SK-N-SH treated with all-trans-retinoic acid at 6 μM for 48 hours (cell line): ENCODE results near the gene AGPAT3.

Source experiments
- ATAC-seq: fragments of 200-7000 bp; cut with Tn5 transposase; 3 replicates; pipeline ENCODE4 v1.9.1; 2020; ENCODE audit warnings: mild to moderate bottlenecking, moderate library complexity
- BACH2 ChIP-seq: fragments of 250-450 bp; sonication (Bioruptor Pico); IDR thresholded peaks from 2 replicates; pipeline ENCODE4 v1.9.0; 2021; ENCODE audit warnings: mild to moderate bottlenecking, borderline replicate concordance
- ESRRG ChIP-seq: fragments of 250-450 bp; sonication (Bioruptor Pico); IDR thresholded peaks from 2 replicates; pipeline ENCODE4 v1.6.1; 2021; ENCODE audit warnings: mild to moderate bottlenecking
- GLIS3 ChIP-seq: fragments of 250-450 bp; sonication (Bioruptor Pico); IDR thresholded peaks from 2 replicates; pipeline ENCODE4 v1.5.0; 2020; ENCODE audit warnings: mild to moderate bottlenecking, moderate library complexity
- ISL1 ChIP-seq: fragments of 250-450 bp; sonication (Bioruptor Pico); IDR thresholded peaks from 2 replicates; pipeline ENCODE4 v2.1.2; 2022; ENCODE audit warnings: mild to moderate bottlenecking, moderate library complexity
- OSR1 ChIP-seq: fragments of 250-450 bp; sonication (Bioruptor Pico); IDR thresholded peaks from 2 replicates; pipeline ENCODE4 v1.8.0; 2022; ENCODE audit warnings: moderate library complexity, mild to moderate bottlenecking, inconsistent platforms
- PPARA ChIP-seq: fragments of 250-450 bp; sonication (Bioruptor Pico); IDR thresholded peaks from 2 replicates; pipeline ENCODE4 v1.5.0; 2020; ENCODE audit warnings: mild to moderate bottlenecking, borderline replicate concordance
- RARB ChIP-seq: fragments of 250-450 bp; sonication (Bioruptor Pico); IDR thresholded peaks from 2 replicates; pipeline ENCODE4 v1.8.0; 2021; ENCODE audit warnings: mild to moderate bottlenecking, moderate library complexity
- SNAI2 ChIP-seq: fragments of 250-450 bp; sonication (Bioruptor Pico); IDR thresholded peaks from 2 replicates; pipeline ENCODE4 v1.5.0; 2020; ENCODE audit warnings: mild to moderate bottlenecking, moderate library complexity
- TCF4 ChIP-seq: fragments of 250-450 bp; sonication (Bioruptor Pico); IDR thresholded peaks from 2 replicates; pipeline ENCODE4 v1.8.0; 2021; ENCODE audit warnings: mild to moderate bottlenecking, moderate library complexity, borderline replicate concordance
- TOX ChIP-seq: fragments of 250-450 bp; sonication (Bioruptor Pico); IDR thresholded peaks from 2 replicates; pipeline ENCODE4 v1.8.0; 2021; ENCODE audit warnings: mild to moderate bottlenecking, moderate library complexity, borderline replicate concordance
- ZFP3 ChIP-seq: fragments of 250-450 bp; sonication (Bioruptor Pico); IDR thresholded peaks from 2 replicates; pipeline ENCODE4 v1.5.0; 2020; ENCODE audit warnings: mild to moderate bottlenecking, moderate library complexity
- ZNF565 ChIP-seq: fragments of 450-650 bp; formaldehyde crosslinking; conservative IDR thresholded peaks from 2 replicates; pipeline ENCODE4 v1.5.0; 2020; ENCODE audit warnings: low read depth, mild to moderate bottlenecking, moderate library complexity
- ZNF70 ChIP-seq: fragments of 450-650 bp; formaldehyde crosslinking; IDR thresholded peaks from 2 replicates; pipeline ENCODE4 v1.5.0; 2020; ENCODE audit warnings: mild to moderate bottlenecking, moderate library complexity
- ZNF8 ChIP-seq: fragments of 450-650 bp; formaldehyde crosslinking; IDR thresholded peaks from 2 replicates; pipeline ENCODE4 v1.5.0; 2020; ENCODE audit warnings: mild to moderate bottlenecking, moderate library complexity
- TF ChIP-seq, protein P1 (sequence below): fragments of 250-450 bp; sonication (Bioruptor Pico); IDR thresholded peaks from 2 replicates; pipeline ENCODE4 v1.8.0; 2021; ENCODE audit warnings: low read depth, mild to moderate bottlenecking, moderate library complexity, borderline replicate concordance
- TF ChIP-seq, protein P2 (sequence below): fragments of 250-450 bp; sonication (Bioruptor Pico); IDR thresholded peaks from 2 replicates; pipeline ENCODE4 v1.5.1; 2020; ENCODE audit warnings: low read depth, mild to moderate bottlenecking, moderate library complexity
- TF ChIP-seq, protein P3 (sequence below): fragments of 250-450 bp; sonication (Bioruptor Pico); IDR thresholded peaks from 2 replicates; pipeline ENCODE4 v1.5.0; 2020; ENCODE audit warnings: mild to moderate bottlenecking, moderate library complexity
- TF ChIP-seq, protein P4 (sequence below): fragments of 250-450 bp; sonication (Bioruptor Pico); IDR thresholded peaks from 2 replicates; pipeline ENCODE4 v1.5.1; 2021; ENCODE audit warnings: mild to moderate bottlenecking, moderate library complexity
- TF ChIP-seq, protein P5 (sequence below): fragments of 250-450 bp; sonication (Bioruptor Pico); IDR thresholded peaks from 2 replicates; pipeline ENCODE4 v1.8.0; 2020; ENCODE audit warnings: mild to moderate bottlenecking, moderate library complexity, borderline replicate concordance

The AGPAT3 gene, protein sequence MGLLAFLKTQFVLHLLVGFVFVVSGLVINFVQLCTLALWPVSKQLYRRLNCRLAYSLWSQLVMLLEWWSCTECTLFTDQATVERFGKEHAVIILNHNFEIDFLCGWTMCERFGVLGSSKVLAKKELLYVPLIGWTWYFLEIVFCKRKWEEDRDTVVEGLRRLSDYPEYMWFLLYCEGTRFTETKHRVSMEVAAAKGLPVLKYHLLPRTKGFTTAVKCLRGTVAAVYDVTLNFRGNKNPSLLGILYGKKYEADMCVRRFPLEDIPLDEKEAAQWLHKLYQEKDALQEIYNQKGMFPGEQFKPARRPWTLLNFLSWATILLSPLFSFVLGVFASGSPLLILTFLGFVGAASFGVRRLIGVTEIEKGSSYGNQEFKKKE

DNA sequence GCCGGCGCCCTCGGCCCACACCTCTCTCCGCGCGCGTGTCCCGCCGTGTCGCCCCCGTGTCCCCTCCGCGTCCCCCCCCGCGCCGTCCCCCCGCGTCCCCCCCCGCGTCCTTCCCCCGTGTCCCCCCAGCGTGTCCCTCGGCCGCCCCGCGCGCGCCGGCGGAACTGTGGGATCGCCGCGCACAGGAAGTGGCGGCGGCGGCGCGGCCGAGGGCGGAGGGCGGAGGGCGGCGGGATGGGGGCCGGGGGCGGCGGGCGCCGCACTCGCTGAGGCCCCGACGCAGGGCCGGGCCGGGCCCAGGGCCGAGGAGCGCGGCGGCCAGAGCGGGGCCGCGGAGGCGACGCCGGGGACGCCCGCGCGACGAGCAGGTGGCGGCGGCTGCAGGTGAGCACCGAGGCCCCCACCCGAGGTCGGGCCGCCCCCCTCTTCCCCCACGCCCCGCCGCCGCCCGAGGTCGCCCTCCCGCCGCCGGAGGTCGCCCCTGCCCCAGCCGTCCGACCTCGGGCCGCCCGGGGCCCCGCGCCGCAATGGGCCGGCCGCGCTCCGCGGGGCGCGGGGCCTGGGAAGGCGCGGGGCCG, at the start of gene AGPAT3:
Gene AGPAT3, plus strand, starts transcription at position 262 of the 578 bp plus-strand sequence. CDS start 94,459 bp downstream, outside the sequence.
- no peak for ATAC-seq
- TF ChIP-seq PPARA (CRISPR knock-in tag) (no peak), ZNF565 (CRISPR knock-in tag) (no peak), TOX (no peak), ESRRG (CRISPR knock-in tag) (no peak), TCF4 (CRISPR knock-in tag) (no peak), ISL1 (CRISPR knock-in tag) (no peak), RARB (CRISPR knock-in tag) (no peak), ZNF70 (CRISPR knock-in tag) (no peak), SNAI2 (CRISPR knock-in tag) (no peak), GLIS3 (CRISPR knock-in tag) (no peak), OSR1 (CRISPR knock-in tag) (no peak), BACH2 (no peak)
- TF ChIP-seq, protein P1, sequence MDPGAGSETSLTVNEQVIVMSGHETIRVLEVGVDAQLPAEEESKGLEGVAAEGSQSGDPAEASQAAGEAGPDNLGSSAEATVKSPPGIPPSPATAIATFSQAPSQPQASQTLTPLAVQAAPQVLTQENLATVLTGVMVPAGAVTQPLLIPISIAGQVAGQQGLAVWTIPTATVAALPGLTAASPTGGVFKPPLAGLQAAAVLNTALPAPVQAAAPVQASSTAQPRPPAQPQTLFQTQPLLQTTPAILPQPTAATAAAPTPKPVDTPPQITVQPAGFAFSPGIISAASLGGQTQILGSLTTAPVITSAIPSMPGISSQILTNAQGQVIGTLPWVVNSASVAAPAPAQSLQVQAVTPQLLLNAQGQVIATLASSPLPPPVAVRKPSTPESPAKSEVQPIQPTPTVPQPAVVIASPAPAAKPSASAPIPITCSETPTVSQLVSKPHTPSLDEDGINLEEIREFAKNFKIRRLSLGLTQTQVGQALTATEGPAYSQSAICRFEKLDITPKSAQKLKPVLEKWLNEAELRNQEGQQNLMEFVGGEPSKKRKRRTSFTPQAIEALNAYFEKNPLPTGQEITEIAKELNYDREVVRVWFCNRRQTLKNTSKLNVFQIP (CRISPR knock-in tag): no peak
- TF ChIP-seq, protein P2, sequence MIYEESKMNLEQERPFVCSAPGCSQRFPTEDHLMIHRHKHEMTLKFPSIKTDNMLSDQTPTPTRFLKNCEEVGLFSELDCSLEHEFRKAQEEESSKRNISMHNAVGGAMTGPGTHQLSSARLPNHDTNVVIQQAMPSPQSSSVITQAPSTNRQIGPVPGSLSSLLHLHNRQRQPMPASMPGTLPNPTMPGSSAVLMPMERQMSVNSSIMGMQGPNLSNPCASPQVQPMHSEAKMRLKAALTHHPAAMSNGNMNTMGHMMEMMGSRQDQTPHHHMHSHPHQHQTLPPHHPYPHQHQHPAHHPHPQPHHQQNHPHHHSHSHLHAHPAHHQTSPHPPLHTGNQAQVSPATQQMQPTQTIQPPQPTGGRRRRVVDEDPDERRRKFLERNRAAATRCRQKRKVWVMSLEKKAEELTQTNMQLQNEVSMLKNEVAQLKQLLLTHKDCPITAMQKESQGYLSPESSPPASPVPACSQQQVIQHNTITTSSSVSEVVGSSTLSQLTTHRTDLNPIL (CRISPR knock-in tag): no peak
- TF ChIP-seq, protein P3, sequence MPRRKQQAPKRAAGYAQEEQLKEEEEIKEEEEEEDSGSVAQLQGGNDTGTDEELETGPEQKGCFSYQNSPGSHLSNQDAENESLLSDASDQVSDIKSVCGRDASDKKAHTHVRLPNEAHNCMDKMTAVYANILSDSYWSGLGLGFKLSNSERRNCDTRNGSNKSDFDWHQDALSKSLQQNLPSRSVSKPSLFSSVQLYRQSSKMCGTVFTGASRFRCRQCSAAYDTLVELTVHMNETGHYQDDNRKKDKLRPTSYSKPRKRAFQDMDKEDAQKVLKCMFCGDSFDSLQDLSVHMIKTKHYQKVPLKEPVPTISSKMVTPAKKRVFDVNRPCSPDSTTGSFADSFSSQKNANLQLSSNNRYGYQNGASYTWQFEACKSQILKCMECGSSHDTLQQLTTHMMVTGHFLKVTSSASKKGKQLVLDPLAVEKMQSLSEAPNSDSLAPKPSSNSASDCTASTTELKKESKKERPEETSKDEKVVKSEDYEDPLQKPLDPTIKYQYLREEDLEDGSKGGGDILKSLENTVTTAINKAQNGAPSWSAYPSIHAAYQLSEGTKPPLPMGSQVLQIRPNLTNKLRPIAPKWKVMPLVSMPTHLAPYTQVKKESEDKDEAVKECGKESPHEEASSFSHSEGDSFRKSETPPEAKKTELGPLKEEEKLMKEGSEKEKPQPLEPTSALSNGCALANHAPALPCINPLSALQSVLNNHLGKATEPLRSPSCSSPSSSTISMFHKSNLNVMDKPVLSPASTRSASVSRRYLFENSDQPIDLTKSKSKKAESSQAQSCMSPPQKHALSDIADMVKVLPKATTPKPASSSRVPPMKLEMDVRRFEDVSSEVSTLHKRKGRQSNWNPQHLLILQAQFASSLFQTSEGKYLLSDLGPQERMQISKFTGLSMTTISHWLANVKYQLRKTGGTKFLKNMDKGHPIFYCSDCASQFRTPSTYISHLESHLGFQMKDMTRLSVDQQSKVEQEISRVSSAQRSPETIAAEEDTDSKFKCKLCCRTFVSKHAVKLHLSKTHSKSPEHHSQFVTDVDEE: no peak
- TF ChIP-seq, protein P4, sequence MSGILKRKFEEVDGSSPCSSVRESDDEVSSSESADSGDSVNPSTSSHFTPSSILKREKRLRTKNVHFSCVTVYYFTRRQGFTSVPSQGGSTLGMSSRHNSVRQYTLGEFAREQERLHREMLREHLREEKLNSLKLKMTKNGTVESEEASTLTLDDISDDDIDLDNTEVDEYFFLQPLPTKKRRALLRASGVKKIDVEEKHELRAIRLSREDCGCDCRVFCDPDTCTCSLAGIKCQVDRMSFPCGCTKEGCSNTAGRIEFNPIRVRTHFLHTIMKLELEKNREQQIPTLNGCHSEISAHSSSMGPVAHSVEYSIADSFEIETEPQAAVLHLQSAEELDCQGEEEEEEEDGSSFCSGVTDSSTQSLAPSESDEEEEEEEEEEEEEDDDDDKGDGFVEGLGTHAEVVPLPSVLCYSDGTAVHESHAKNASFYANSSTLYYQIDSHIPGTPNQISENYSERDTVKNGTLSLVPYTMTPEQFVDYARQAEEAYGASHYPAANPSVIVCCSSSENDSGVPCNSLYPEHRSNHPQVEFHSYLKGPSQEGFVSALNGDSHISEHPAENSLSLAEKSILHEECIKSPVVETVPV (CRISPR knock-in tag): no peak
- TF ChIP-seq, protein P5, sequence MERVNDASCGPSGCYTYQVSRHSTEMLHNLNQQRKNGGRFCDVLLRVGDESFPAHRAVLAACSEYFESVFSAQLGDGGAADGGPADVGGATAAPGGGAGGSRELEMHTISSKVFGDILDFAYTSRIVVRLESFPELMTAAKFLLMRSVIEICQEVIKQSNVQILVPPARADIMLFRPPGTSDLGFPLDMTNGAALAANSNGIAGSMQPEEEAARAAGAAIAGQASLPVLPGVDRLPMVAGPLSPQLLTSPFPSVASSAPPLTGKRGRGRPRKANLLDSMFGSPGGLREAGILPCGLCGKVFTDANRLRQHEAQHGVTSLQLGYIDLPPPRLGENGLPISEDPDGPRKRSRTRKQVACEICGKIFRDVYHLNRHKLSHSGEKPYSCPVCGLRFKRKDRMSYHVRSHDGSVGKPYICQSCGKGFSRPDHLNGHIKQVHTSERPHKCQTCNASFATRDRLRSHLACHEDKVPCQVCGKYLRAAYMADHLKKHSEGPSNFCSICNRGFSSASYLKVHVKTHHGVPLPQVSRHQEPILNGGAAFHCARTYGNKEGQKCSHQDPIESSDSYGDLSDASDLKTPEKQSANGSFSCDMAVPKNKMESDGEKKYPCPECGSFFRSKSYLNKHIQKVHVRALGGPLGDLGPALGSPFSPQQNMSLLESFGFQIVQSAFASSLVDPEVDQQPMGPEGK: no peak

DNA sequence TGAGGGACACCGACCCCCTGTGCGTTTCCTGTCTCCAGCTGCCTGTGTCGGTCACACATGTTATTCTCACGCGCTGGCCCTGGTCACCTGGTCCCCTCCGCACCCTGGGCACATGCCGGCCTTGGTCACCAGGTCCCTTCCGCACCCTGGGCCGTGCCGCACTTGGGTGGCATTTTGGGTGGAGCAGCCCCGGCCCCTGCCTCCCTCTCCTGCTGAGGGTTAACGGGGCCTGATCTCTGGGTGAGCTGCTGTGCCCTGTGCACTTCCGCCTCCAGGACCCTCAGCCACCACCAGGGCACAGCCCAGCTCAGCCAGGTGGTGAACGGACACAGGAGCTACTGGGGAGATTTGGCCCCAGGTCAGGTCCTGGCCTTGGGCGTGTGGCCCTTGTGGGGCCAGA, 49.0 kb upstream of the AGPAT3 start:
- ATAC-seq: no peak
- TF ChIP-seq ZNF8: no peak
- TF ChIP-seq, protein P5: no peak
- TF ChIP-seq BACH2: no peak
- TF ChIP-seq TCF4 (CRISPR knock-in tag): no peak
- TF ChIP-seq ZFP3 (CRISPR knock-in tag): no peak
- TF ChIP-seq, protein P2 (CRISPR knock-in tag): no peak
